Right lung (tissue), 10 donors: ENCODE data around the gene NBPF6. TPM values are rescaled to one million over a fixed set of nuclear protein-coding genes. Genes with fewer than 3 reads are reported as not detected.
"Not testable (repeated sequence)": the region's sequence is repeated elsewhere in the genome, so short reads cannot be mapped to it uniquely, and the experiment has no call there.

Source experiments
- DNase-seq, 2 donors: peaks; one replicate each; pipeline ENCODE4 v3.0.0-alpha.2; 2013
- long read RNA-seq, 8 donors: transcript quantifications; one replicate each; lab custom pipeline, GENCODE V29; 2026
- polyA plus RNA-seq, 5 donors: library from polyadenylated mRNA; unstranded; fragments of 120-200 nt; gene quantifications; one replicate each; pipeline versions ENCODE4 v1.2.1 to v1.2.3, GENCODE V29; 2013; ENCODE audit warnings: inconsistent platforms in 1 of 5, low replicate concordance in 1 of 5; ENCODE audit not compliant: insufficient read length in 5 of 5, insufficient read depth in 1 of 5

NBPF6 gene
- polyA plus RNA-seq = not detected
- long read RNA-seq, donor 1 = 0 reads
- long read RNA-seq, donor 2 = 0 reads
- long read RNA-seq, donor 3 = 0 reads
- long read RNA-seq, donor 4 = 0 reads
- long read RNA-seq, donor 5 = 0 reads
- long read RNA-seq, donor 6 = 0 reads
- long read RNA-seq, donor 7 = 0 reads
- long read RNA-seq, donor 8 = 0 reads

- not testable (repeated sequence) for DNase-seq
Observed at GRCh38 chr1:108450043-108450442, at the start of gene NBPF6. Gene NBPF6 (plus strand): TSS chr1:108450343. CDS start chr1:108450602, 259 bp downstream.

- DNase-seq = not testable (repeated sequence)
Observed at GRCh38 chr1:108411098-108411833, 38.9 kb upstream of the NBPF6 start.

GRCh38 chr1:108420129-108420528 is 30.0 kb upstream of the NBPF6 start:
- DNase-seq = not testable (repeated sequence)

- DNase-seq = not testable (repeated sequence)
Observed at GRCh38 chr1:108421061-108421916, 28.9 kb upstream of the NBPF6 start.

- not testable (repeated sequence) for DNase-seq
Observed at GRCh38 chr1:108426877-108427276, 23.3 kb upstream of the NBPF6 start.

GRCh38 chr1:108432002-108432401 is 18.1 kb upstream of the NBPF6 start:
- DNase-seq = not testable (repeated sequence)

GRCh38 chr1:108433404-108433803 is 16.7 kb upstream of the NBPF6 start:
- DNase-seq = not testable (repeated sequence)

GRCh38 chr1:108438536-108438935 is 11.6 kb upstream of the NBPF6 start:
- DNase-seq = not testable (repeated sequence)

- not testable (repeated sequence) for DNase-seq
Observed at GRCh38 chr1:108454521-108454920, 4.4 kb downstream of the NBPF6 start.

GRCh38 chr1:108458661-108459060 is 8.5 kb downstream of the NBPF6 start:
- DNase-seq = not testable (repeated sequence)

GRCh38 chr1:108461758-108462157 is 11.6 kb downstream of the NBPF6 start:
- DNase-seq = not testable (repeated sequence)

- DNase-seq = not testable (repeated sequence)
Observed at GRCh38 chr1:108463962-108464361, 13.8 kb downstream of the NBPF6 start.

GRCh38 chr1:108466166-108466565 is 16.0 kb downstream of the NBPF6 start:
- not testable (repeated sequence) for DNase-seq

- not testable (repeated sequence) for DNase-seq
Observed at GRCh38 chr1:108467155-108467554, 17.0 kb downstream of the NBPF6 start.

- DNase-seq = not testable (repeated sequence)
Observed at GRCh38 chr1:108470750-108471149, 20.6 kb downstream of the NBPF6 start.

GRCh38 chr1:108474516-108474915 is 24.4 kb downstream of the NBPF6 start:
- DNase-seq = not testable (repeated sequence)

GRCh38 chr1:108478429-108479015 is 28.4 kb downstream of the NBPF6 start:
- DNase-seq = no peak

GRCh38 chr1:108482708-108483107 is 32.6 kb downstream of the NBPF6 start:
- DNase-seq = no peak

- DNase-seq = not testable (repeated sequence)
Observed at GRCh38 chr1:108485990-108486389, 35.8 kb downstream of the NBPF6 start.

- not testable (repeated sequence) for DNase-seq
Observed at GRCh38 chr1:108486707-108487106, 36.6 kb downstream of the NBPF6 start.

- DNase-seq = not testable (repeated sequence)
Observed at GRCh38 chr1:108495008-108495407, 44.9 kb downstream of the NBPF6 start.

GRCh38 chr1:108496856-108497255 is 46.7 kb downstream of the NBPF6 start:
- not testable (repeated sequence) for DNase-seq
